Measurements from ENCODE around the gene TRMT1. TPM values are rescaled to one million over a fixed set of nuclear protein-coding genes. Genes with fewer than 3 reads are reported as not detected.

The TRMT1 gene
- total and polyA plus RNA-seq, 2 of the 8 experiments (the other 6 are each of a cell fraction or from before 2014, with no cell fraction given) = 77.4 to 99.3 TPM

- no peak overlapping the region for H3K14ac ChIP-seq (ENCODE audit: insufficient read length)
- no peak overlapping the region for H2BK120ac ChIP-seq (replicated peaks; ENCODE audit: low read depth, low read length)
- 6% methylated on average over 26 of the region's 58 CpGs; no CpG with 5 or more reads in 1 of the 2 experiments for WGBS, 2 experiments (ENCODE audit: extremely low coverage in 1 of 2, insufficient coverage in 1 of 2, insufficient read length in 1 of 2, insufficient replicate concordance in 2 of 2, low coverage in 1 of 2, low lambda C conversion rate in 2 of 2, missing lambda C conversion rate in 1 of 2)
- H3K4me2 ChIP-seq (ENCODE audit: insufficient read depth in 1 of 2, low read depth in 2 of 2, low read length in 2 of 2) = peak overlapping the region; percentile 64 to 85
- peak overlapping the region; percentile 69; the same call in 1 of the 2 replicates for H4K8ac ChIP-seq (ENCODE audit: extremely low read depth, insufficient read depth, low read length)
- H3K4me1 ChIP-seq (replicated peaks in 1 of 4; ENCODE audit: control insufficient read depth in 3 of 4, insufficient read depth in 4 of 4, low read length in 3 of 4) = peaks cover 0 to 29% (median 12%) of the 10 kb centered on the region in 4 experiments; a peak in 5 of 7 replicates
- no peak overlapping the region for H3K9ac ChIP-seq (replicated peaks in 1 of 4; ENCODE audit: extremely low read depth in 1 of 4, low read depth in 3 of 4, low read length in 3 of 4)
- no peak overlapping the region for H3K56ac ChIP-seq (replicated peaks; ENCODE audit: insufficient read length, low read depth, low read length)
- H4K5ac ChIP-seq (ENCODE audit: insufficient read length, low read depth, low read length) = no peak overlapping the region
- H2AK5ac ChIP-seq (ENCODE audit: low read depth, low read length) = 0 out of 2 replicates have a peak overlapping the region, but pooled peaks have one; percentile 53
- H3K4me3 ChIP-seq (ENCODE audit: extremely low read depth in 1 of 4, insufficient read depth in 2 of 4, low read depth in 3 of 4, low read length in 4 of 4) = peak overlapping the region in 2 of 4 experiments; percentile 1 to 50; a peak in 4 of 8 replicates
- no peak overlapping the region for H3K4ac ChIP-seq (replicated peaks; ENCODE audit: insufficient read length, low read depth, low read length)
- H2BK15ac ChIP-seq (ENCODE audit: low read length) = no peak overlapping the region
- H2AFZ ChIP-seq (ENCODE audit: low read length) = no peak overlapping the region
- DNase-seq (ENCODE audit: low read depth in 1 of 2, low spot score in 2 of 2) (peak in 1 of 2 experiments; percentile 60), FAIRE-seq (no peak)
- H2BK12ac ChIP-seq (ENCODE audit: low read depth, low read length) = no peak overlapping the region
- H4K91ac ChIP-seq (replicated peaks; ENCODE audit: insufficient read length, low read length) = no peak overlapping the region
- no peak overlapping the region for H3K27ac ChIP-seq (ENCODE audit: low read depth, low read length)
- no peaks in the 10 kb centered on the region for H3K79me1 ChIP-seq (ENCODE audit: low read depth, low read length)
- peaks cover 2 to 14% of the 10 kb centered on the region in 2 experiments for H4K20me1 ChIP-seq (replicated peaks in 1 of 2; ENCODE audit: control insufficient read depth in 1 of 2, insufficient read depth in 2 of 2, low read length in 2 of 2)
- H3K79me2 ChIP-seq (ENCODE audit: control insufficient read depth in 1 of 2, insufficient read depth in 2 of 2, low read length in 2 of 2) = no peaks in the 10 kb centered on the region
- no peak overlapping the region for H3K23ac ChIP-seq (ENCODE audit: insufficient read length)
- H3K9me3 ChIP-seq (ENCODE audit: insufficient read depth in 2 of 2, low read depth in 1 of 2, low read length in 1 of 2) = no peaks in the 10 kb centered on the region
- CTCF ChIA-PET (ENCODE audit: partially characterized antibody) = interaction anchor here (1.0 to 2.7 kb wide), 3 partner anchors 40 to 133 kb away, joined by 4 to 13 read pairs (median 5); no protein-coding TSS in a partner anchor
- peaks cover 9% of the 10 kb centered on the region; the same call in 1 of the 2 replicates for H3K23me2 ChIP-seq (ENCODE audit: low read depth, low read length)
- TF ChIP-seq TBP (IDR thresholded peaks at IDR 0.05; ENCODE audit: low read depth, low read length) (no peak), EP300 (IDR thresholded peaks at IDR 0.05; ENCODE audit: borderline replicate concordance in 1 of 2, low read depth in 2 of 2, low read length in 2 of 2) (no peak), ASH2L (IDR thresholded peaks at IDR 0.05; ENCODE audit: low read length) (peak; percentile 11)
- H3K36me3 ChIP-seq (ENCODE audit: control insufficient read depth in 2 of 4, insufficient read depth in 4 of 4, low read length in 3 of 4) = no peaks in the 10 kb centered on the region
- H2BK5ac ChIP-seq (ENCODE audit: low read depth, low read length) = no peak overlapping the region
- POLR2A ChIA-PET (ENCODE audit: partially characterized antibody) = interaction anchor here (1.7 to 11.6 kb wide), 2 partner anchors 12 to 18 kb away, joined by 5 to 141 read pairs; partner anchors contain the start of genes NACC1 and TRMT1
- no peak overlapping the region; the same call in 1 of the 2 replicates for H3K18ac ChIP-seq (ENCODE audit: extremely low read depth, low read length)
- H3K27me3 ChIP-seq (replicated peaks in 1 of 4; ENCODE audit: control insufficient read depth in 3 of 4, extremely low read depth in 1 of 4, insufficient read depth in 3 of 4, low read length in 3 of 4) = peaks cover 33 to 88% (median 73%) of the 10 kb centered on the region in 4 experiments
- no peak overlapping the region for H2BK20ac ChIP-seq (ENCODE audit: low read length)
These were observed 18.1 kb downstream of the TRMT1 start for GRCh38 chr19:13098277-13099072.

All from H1 (cell line).